AG08396 (cell line): Measurements from ENCODE around the gene SCN1B.

ENCODE experiments used
- DNase-seq: peaks from one replicate; pipeline ENCODE4 v3.0.0; 2012; ENCODE audit warnings: low spot score, mixed read lengths

Gene SCN1B

GRCh38 chr19:35053667-35054293, 23.5 kb downstream of the SCN1B start:
- DNase-seq, result no peak

GRCh38 chr19:35054626-35055025, 24.4 kb downstream of the SCN1B start:
- DNase-seq, result no peak

GRCh38 chr19:35055715-35056179, 25.5 kb downstream of the SCN1B start:
- DNase-seq, result no peak

GRCh38 chr19:35056513-35057063, 26.3 kb downstream of the SCN1B start:
- DNase-seq, result no peak

- DNase-seq, result no peak
Measured at GRCh38 chr19:35058370-35058769, 28.1 kb downstream of the SCN1B start.

- DNase-seq, result no peak
Measured at GRCh38 chr19:35059006-35059798, 28.9 kb downstream of the SCN1B start.

GRCh38 chr19:35059799-35060091, 29.5 kb downstream of the SCN1B start:
- DNase-seq, result no peak

- DNase-seq, result no peak
Measured at GRCh38 chr19:35060160-35060855, 30.0 kb downstream of the SCN1B start.

- no peak for DNase-seq
Measured at GRCh38 chr19:35061583-35062373, 31.5 kb downstream of the SCN1B start.

GRCh38 chr19:35062942-35063341, 32.7 kb downstream of the SCN1B start:
- DNase-seq, result no peak

GRCh38 chr19:35063940-35064818, 33.9 kb downstream of the SCN1B start:
- DNase-seq, result peak; percentile 75

GRCh38 chr19:35065574-35065973, 35.3 kb downstream of the SCN1B start:
- no peak for DNase-seq

- DNase-seq, result no peak
Measured at GRCh38 chr19:35066121-35066520, 35.9 kb downstream of the SCN1B start.

GRCh38 chr19:35066691-35067563, 36.7 kb downstream of the SCN1B start:
- peak; percentile 89 for DNase-seq

GRCh38 chr19:35068941-35069634, 38.8 kb downstream of the SCN1B start:
- no peak for DNase-seq

GRCh38 chr19:35069696-35070095, 39.4 kb downstream of the SCN1B start:
- DNase-seq, result no peak

GRCh38 chr19:35070471-35070870, 40.2 kb downstream of the SCN1B start:
- DNase-seq, result no peak

GRCh38 chr19:35073516-35073915, 43.2 kb downstream of the SCN1B start:
- DNase-seq, result no peak

- no peak for DNase-seq
Measured at GRCh38 chr19:35073941-35074340, 43.7 kb downstream of the SCN1B start.
